HL-60/S4 (cell line): ENCODE data around the gene HAVCR2.
"Not testable (repeated sequence)": the region's sequence is repeated elsewhere in the genome, so short reads cannot be mapped to it uniquely, and the experiment has no call there.

Experiments
- in situ Hi-C: fragments of 300-500 bp; cut with MboI; formaldehyde crosslinking; loops from 2 replicates; pipeline ENCODE4 v1.14.3; 2022; ENCODE audit warnings: low sequenced_read_pairs

HAVCR2 gene

GRCh38 chr5:157100140-157100679 lies 8.6 kb downstream of the HAVCR2 start:
- in situ Hi-C loops, result no loop called here

- in situ Hi-C loops, result no loop called here
Measured at GRCh38 chr5:157088342-157088990, 20.4 kb downstream of the HAVCR2 start.

DNA sequence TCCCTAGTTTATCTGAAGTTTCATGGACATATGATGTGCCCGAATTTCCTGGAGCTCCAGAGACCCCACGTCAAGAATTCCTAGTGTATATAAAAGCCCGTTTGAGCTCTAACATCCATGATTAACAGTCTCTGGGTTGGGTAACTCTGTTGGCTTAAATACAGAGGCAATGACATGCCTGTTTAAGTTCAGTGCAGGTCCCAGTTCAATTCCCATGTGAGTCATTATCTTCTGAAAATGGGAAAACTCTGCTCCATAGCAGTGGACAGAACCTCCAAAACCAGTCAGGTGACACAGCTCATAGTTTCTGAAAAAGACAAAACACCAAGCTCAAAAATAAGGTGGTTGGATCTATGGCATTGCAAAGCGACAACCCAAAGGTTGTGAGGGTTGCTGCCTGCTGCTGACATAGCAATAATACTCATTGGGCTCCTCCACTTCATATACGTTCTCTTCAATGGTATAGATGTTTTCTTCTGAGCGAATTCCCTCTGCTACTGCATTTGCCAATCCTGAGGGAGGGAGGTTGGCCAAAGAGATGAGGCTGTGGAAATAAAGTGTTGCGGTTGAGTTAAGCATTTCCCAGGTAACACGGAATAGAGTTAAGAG lies 22.0 kb downstream of the HAVCR2 start:
- in situ Hi-C loops, result no loop called here

DNA sequence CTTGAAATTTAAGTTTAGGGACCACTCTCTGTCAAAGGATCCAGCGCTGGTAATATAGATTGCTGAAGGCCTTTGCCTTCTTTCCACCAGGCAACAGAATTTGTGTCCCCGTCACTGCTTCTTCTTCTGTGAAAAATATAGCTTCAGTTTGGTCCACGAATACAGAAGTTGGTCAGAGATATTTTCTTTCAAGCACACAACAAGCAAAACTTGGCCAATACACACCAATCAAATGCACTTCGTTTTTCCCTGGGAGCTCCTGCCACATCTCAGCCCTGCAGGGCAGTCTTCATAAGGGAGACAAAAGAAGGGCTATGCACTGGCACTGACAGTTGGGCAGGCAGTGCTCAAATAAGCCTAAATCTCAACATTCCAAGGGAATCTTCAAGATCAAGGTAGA lies 22.9 kb downstream of the HAVCR2 start:
- in situ Hi-C loops, result no loop called here

DNA sequence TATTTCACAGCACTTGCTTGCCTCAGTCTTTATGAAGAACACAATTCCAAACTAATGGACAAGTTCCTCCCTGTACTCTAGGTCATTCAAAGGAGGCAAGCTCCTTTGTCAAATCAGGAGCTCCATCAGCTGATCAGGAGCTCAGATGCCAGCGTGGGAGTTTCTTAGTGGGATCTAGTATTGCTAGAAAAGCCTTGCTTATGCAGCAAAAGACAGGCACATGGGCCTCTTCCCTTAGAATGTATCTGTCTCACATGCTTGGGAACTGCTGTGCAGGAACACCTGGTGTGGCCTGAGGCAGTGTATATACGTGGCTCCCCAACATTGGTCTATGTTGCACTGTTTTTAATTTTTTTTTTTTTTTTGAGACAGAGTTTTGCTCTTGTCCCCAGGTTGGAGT lies 28.6 kb downstream of the HAVCR2 start:
- in situ Hi-C loops, result no loop called here

DNA sequence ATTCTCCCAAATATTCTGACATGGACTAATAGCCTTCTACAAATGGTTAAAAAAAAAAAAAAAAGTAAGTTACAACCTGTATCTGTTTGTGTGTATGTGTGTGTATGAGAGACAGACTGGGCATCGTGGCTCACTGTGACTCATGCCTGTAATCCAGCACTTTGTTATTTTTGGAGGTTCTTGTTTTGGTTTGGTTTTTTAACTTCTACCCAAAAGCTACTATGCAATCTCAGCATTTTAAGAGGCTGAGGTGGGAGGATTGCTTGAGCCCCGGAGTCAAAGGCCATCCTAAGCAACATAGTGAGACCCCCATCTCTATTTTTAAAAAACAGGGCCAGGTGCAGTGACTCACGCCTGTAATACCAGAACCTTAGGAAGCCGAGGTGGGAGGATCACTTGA lies 32.3 kb downstream of the HAVCR2 start:
- in situ Hi-C loops, result no loop called here

DNA sequence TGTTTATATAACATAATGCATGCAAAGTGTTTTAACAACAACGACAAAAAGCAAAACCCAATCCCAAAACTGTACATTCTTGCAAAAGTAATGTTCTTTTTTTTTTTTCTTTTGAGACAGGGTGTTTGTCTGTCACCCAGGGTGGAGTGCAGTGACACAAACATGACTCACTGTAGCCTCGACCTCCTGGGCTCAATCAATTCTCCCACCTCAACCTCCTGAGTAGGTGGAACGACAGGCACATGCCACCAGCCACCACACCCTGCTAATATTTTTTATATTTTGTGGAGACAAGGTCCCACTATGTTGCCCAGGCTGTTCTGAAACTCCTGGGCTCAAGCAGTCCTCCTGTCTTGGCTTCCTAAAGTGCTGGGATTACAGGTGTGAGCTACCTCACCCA lies 36.3 kb downstream of the HAVCR2 start:
- in situ Hi-C loops, result no loop called here

DNA sequence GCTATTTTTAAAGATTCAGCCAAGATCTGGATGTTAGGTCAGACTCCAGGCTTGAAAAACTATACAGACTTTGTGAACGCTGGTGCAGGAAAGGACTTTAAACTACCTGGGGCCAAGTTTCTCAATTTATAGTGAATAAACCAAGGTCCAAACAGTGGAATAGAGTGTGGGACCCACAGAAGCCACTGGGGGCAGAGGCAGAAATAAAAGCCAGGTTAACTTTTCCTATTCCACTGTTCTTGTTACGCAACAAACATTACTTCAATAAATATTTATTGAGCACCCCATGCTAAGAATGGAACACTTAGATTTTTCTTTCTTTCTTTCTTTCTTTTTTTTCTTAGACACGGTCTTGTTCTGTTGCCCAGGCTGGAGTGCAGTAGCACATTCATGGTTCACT lies 38.9 kb downstream of the HAVCR2 start:
- in situ Hi-C loops, result no loop called here

DNA sequence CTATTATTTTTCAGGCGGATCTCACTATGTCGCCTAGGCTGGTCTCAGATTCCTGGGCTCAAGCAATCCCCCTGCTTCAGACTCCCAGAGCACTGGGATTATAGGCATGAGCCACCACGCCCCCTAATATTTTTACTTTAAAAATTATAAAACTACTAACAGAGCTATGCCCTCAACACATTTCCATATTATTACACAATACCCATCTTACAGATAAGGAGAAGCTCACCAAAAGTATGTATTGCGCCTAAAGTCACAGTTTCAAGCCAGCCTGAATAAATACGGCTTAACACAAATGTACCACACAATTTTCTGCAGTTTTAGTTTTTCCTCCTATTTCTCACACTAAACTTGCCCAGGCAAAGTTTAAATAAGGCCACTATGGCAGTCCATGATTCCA lies 40.1 kb downstream of the HAVCR2 start:
- in situ Hi-C loops, result no loop called here

DNA sequence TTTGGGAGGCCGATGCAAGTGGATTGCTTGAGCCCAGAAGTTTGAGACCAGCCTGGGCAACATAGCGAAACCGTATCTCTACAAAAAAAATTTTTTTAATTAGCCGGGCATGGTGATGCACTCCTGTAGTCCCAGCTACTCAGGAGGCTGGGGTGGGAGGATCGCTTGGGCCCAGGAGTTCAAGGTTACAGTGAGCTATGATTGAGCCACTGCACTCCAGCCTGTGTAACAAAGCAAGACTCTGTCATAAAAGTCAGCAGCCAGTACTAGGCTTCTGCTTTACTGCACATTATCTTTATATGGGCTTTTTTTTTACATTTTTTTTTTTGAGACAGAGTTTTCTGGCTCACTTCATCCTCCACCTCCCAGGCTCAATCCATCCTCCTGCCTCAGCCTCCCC lies 40.5 kb downstream of the HAVCR2 start:
- in situ Hi-C loops, result no loop called here

DNA sequence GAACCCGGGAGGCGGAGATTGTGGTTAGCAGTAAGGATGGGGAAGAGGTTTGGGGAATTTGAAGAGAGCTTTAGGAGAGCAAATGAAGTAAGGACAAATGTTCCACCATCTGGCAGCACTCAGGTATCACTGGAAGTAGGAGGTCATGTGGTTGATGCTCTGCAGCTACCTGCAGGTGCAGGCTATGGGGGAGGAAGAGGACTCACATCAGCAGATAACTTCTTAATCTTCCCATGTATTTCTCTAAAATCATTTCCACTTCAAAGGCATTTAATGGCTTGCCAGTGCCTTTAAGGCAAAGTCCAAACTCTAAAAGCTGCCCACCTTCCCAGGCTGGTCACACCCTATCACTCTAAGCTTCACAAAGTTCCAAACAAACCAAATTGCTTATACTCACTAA lies 41.8 kb downstream of the HAVCR2 start:
- in situ Hi-C loops, result no loop called here

DNA sequence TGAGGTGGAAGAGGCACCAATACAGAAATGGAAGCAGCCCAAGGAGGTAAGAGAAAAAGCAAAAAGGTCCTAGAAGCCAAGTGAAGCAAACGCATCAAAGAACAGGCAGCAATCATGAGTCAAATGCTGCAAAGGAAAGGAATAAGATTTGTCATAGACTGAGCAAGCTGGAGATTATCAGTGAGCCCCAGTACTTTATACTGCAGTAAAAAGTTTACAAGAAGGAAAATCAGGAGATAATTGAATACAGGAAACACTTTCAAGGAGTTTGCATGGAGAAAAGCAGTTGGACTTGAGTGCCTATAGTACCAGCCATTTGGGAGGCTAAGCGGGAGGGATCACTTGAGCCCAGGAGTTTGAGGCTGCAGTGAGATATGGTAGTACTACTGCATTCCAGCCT lies 42.8 kb downstream of the HAVCR2 start:
- in situ Hi-C loops, result no loop called here

DNA sequence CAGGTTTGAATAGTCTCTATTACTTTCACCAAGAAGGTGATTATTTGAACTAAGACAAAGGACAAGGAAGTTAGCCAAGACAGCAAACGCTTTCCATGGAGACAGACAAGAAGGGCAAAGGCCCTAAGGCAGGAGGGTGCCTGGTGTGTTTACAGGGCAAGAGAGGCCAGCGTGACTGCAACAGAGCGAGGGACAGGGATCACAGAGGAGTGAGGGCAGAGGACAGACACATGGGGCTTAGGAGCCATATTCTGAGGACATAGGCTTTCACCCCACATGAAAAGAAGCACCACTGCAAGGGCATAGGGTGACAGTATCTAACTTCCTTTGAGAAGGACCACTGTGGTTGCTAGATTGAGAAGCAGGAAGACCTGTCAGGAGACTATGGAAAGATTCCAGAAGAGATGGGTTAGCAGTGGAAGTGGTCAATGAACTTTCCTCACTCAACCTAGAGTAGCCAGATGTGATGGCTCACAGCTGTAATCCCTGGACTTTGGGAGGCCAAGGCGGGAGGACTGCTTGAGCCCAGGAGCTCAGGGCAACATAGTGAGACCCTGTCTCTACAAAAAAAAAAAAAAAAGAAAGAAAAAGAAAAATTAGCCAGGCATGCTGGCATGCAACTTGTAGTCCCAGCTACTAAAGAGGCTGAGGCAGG lies 44.9 kb downstream of the HAVCR2 start:
- in situ Hi-C loops, result no loop called here

DNA sequence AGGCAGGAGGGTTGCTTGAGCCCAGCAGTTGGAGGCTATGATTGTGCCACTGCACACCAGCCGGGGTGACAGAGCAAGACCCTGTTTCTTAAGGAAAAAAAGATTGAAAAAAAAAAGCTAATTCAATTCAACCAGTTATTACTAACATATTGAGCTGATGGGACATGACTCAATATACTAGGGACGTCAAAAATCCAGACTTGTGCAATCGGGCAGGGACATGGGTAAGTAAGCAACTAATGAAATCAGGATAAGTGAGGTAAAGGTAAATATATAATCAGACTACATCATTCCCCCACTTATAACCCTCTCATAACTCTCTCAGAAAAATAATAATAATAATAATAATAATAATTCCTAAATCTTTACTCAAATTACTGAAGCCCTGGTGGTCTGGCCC lies 49.0 kb downstream of the HAVCR2 start:
- in situ Hi-C loops, result no loop called here

DNA sequence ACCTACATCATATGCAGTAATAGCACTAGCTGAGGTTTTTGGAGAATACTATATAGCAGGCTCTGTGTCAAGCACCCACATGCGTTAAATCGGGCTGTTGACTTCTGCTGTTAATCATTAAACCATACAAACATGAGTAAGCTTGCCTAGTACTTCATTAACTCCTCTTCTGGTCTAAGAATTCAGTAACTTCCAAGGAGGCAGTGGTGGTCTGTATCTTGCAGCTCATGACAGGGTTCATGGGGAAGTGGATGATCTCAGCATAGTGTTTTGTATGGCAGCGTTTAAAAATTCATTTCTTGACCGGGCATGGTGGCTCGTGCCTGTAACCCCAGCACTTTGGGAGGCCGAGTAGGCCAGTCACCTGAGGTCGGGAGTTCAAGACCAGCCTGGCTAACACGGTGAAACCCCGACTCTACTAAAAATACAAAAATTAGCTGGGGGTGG lies 49.7 kb downstream of the HAVCR2 start, which contains the start of gene HAVCR1:
Gene HAVCR1 (minus strand): TSS at position 24 of the 447 bp plus-strand sequence. CDS start 1,173 bp downstream, outside the sequence.
- in situ Hi-C loops, result no loop called here

DNA sequence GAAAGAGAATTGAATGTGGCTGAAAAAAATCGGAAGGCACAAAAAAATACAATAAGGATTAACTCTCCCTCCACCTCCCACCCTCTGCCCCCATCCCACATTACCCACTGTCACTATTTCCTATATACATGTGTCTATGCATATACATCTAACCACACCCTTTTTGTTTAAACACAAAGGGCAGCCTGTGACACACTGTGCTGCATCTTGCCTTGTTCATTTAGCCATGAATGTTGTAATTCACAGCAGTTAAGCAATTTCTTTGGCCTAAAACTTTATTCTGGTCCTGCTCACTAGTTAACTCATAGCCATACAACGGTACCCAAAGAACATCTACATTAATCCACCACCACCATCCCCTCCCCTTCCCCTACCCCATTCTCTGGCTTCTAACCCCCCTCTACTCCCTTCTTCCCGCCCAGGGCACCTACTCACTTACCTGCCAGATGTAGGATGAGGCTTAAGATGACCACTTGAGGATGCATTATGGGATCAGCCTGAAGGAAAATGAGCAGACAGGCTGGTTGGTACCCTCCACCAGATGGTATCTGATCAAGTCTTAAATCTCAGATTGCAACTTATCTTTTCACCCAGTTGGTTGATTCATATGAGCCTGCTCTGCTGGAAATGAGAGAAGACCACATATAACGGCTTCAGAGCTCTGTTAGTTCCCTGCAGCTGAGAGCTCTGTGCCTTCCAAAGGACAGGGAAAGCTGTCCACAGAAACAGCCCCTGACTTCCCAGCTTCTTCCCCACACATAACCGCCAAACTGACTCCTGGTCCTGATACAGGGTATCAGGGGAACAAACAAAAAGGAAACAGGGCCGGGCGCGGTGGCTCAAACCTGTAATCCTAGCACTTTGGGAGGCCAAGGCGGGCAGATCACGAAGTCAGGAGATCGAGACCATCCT lies 51.1 kb downstream of the HAVCR2 start:
- in situ Hi-C loops, result no loop called here

GRCh38 chr5:157056848-157057247 lies 52.0 kb downstream of the HAVCR2 start:
- in situ Hi-C loops, result not testable (repeated sequence)

DNA sequence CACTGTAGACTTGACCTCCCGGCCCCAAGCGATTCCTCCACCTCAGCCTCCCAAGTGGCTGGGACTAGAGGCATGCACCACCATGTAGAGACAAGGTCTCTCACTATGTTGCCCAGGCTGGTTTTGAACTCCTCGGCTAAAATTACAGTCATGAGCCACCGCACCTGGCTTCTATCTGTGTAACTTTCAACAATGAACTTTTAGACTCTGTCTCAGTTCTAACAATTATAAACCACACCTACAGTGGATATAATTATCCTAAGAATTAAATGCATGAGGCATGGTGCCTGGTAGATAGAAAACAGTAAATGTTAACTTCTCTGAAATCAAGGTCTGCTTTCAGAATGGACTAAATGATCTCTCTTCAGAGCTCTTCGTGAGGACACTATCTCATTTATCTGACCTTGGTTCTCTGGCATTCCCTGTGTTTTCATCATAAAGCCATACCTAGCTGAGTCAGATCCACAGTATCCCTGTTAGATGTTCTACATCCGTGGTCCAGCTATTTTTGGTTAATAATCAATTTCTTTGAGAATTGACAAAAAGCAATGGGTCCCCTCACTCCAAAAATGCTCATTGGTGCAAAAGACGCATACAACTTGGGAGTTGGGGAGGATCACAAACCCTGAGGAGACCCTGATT lies 57.1 kb downstream of the HAVCR2 start:
- in situ Hi-C loops, result no loop called here

GRCh38 chr5:157050050-157050449 lies 58.8 kb downstream of the HAVCR2 start:
- in situ Hi-C loops, result no loop called here

GRCh38 chr5:157049605-157050004 lies 59.2 kb downstream of the HAVCR2 start:
- in situ Hi-C loops, result no loop called here
